D341Med (cell line): ENCODE data around the gene FBF1.

Experiments
- DNase-seq: peaks from one replicate; pipeline ENCODE4 v3.0.0; 2012; ENCODE audit warnings: low spot score

FBF1 gene

GRCh38 chr17:75959051-75959838, 18.4 kb upstream of the FBF1 start:
- DNase-seq = no peak

DNA sequence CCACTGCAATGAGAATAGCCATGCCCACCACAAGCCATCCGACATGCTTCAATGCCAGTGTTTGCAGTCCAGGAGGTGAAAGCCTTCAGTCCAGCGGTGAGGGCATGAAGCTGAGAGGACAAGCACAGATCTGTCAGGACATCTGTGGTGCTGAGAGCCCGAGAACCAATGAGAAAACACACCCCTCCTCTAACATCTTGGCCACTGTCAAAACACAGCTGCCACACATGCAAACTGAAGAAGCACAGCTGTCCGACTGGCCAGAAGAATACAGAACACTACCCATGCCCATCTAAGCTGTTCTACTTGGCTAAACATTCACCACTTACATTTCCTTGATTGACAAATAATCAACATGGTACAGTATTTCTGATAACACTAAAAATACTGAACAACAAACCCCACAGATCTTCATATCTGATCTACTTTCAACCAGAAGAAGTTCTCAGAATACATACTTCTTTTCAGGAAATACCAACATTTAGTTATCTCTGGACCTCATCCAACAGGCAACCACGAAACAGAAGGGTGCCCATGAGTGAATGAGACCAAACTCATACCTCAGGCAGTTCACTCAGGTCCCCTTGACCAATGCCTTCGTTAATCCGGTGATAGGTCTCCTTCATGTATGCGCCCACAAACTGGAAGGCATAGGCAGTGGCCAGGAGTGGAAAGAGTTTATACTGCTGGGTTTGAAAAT, 10.2 kb upstream of the FBF1 start:
- DNase-seq = no peak

- DNase-seq = no peak
These were observed 9.6 kb upstream of the FBF1 start for GRCh38 chr17:75950421-75950820.

DNA sequence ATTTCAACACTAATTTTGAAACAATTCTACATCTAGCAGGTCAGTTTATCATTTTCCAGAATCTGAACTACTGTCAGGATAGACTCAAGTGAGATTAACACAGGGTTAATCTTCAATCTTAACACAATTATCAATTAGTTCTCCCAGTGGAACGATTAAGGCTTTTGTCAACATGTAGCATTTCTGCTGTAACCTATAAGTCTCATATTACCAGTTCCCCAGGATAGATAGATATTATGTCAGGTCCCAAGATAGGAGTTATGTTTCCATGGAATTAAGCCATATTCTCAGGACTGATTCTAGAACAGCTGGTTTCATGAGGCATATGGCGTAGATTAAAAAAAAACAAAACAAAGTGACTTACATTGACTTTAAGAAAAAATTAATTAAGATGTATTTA, 4.4 kb upstream of the FBF1 start:
- DNase-seq = peak; percentile 64

GRCh38 chr17:75943491-75943890, 2.6 kb upstream of the FBF1 start:
- DNase-seq = no peak

GRCh38 chr17:75942473-75942872, 1.6 kb upstream of the FBF1 start:
- no peak for DNase-seq

GRCh38 chr17:75941442-75941819, 589 bp upstream of the FBF1 start:
- peak; percentile 41 for DNase-seq

DNA sequence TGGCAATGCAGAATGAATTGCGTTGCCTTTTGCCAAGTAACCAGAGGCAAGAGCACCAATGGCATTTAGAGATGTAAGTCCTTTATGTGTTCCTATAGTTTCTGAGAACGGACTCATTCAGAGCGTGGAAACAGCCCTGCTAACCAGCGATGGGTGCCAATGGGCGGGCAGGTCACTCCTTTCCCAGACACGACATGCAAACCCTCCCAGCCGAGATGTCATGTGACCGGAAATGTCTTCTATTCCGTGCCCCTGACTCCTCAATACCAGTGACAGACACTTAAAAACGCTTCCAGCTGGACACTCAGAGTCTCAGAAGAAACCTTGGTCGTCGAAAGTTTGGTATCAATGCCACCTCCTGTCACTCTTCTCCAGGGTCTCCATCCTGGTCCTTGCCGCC, 3.2 kb downstream of the FBF1 start:
- DNase-seq = no peak

DNA sequence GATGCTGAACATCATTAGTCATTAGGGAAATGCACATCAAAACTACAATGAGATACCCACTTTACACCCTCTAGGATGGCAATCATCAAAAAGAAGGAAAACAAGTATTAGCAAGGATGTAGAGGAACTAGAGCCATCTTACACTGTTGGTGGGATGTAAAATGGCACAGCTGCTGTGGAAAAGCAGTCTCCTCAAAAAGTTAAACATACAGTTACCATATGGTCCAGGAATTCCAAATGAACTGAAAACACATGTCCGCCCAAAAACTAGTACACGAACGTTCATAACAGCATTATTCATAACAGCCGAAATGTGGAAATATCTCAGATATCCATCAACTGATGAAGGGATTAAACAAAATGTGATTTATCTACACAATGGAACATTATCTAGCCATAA, 7.0 kb downstream of the FBF1 start:
- no peak for DNase-seq

DNA sequence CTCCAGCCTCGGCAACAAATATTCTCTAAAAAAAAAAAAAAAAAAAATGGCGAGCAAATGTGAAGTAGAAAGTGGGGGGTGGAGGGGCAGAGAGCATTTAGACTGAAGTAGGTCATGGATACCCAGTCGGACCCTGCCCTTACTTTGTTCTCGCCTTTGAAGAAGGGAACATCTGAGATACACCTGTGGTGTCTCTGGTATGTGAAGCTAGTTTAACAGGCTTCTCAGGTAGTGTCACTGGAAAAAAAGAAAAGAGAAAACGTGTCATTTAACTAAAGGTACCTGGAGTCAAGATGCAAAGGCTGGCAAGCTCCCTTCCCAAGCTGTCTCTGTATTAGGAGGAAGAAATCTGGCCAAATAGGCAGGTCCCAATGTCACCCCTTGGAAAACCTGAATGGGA, 8.0 kb downstream of the FBF1 start:
- no peak for DNase-seq

DNA sequence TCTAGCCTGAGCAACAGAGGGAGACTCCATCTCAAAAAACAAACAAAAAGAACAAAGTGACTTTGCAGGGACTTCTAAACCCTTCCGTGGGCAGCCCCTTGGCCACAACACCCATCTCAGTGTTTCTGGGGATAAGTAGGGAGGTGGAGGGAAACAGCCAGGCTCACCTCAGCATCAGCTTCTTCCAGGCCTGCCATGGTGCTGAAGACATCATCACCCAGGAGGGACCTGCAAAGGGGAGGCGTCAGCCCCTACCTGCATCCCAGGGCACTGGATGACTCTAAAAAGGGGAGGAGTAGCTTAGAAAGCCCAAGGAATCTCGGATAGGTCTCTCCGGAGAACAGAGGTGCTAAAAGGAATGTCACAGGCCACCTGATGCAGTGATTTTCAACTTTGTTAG, 9.8 kb downstream of the FBF1 start:
- DNase-seq = no peak

GRCh38 chr17:75927286-75927922, 13.4 kb downstream of the FBF1 start:
- peak; percentile 71 for DNase-seq

DNA sequence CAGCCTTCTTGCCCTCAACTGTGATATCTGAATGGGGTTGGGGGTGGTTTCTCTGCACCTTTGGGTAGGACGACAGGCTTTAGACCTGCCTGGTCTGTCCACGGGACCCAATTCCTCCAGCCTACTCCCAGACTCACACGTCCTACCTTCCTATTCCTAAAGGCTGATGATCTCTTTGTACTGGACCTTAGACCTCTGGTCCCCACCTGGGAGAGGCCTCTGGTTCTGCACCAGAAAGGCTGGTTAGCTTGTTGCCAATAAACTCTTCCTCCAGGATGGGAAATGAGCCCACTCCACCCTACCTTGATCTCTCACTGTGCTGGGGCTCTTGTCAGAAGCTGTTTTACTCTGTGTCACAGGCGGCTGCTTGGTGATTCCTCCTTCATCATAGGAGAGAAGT, 14.4 kb downstream of the FBF1 start:
- no peak for DNase-seq

DNA sequence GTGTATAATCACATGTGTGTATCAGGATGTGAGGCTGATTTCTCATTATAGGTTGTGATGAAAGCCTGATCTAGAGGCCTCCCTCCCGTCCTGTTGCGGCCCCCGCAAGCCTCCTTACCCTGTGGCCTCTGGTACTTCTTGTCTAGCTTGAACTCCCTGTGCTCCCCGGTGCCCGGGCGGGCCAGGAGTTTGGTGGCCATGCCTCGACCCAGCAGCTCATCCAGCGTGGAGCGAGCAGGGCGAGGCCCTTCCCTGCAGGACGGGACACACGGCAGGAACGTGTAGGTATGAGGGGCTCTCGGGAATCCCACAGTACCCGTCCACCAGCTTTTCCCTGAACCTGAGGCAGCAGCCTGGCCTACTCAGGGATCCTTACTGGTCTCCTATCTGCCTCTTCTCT, 14.9 kb downstream of the FBF1 start:
- DNase-seq = no peak

GRCh38 chr17:75925103-75925502, 15.7 kb downstream of the FBF1 start:
- no peak for DNase-seq

- DNase-seq = no peak
These were observed 17.6 kb downstream of the FBF1 start for GRCh38 chr17:75922963-75923874.

- DNase-seq = peak; percentile 28
These were observed 18.5 kb downstream of the FBF1 start for GRCh38 chr17:75922173-75922961.

GRCh38 chr17:75921596-75921995, 19.2 kb downstream of the FBF1 start:
- peak; percentile 31 for DNase-seq

GRCh38 chr17:75920045-75920560, 20.7 kb downstream of the FBF1 start:
- no peak for DNase-seq

DNA sequence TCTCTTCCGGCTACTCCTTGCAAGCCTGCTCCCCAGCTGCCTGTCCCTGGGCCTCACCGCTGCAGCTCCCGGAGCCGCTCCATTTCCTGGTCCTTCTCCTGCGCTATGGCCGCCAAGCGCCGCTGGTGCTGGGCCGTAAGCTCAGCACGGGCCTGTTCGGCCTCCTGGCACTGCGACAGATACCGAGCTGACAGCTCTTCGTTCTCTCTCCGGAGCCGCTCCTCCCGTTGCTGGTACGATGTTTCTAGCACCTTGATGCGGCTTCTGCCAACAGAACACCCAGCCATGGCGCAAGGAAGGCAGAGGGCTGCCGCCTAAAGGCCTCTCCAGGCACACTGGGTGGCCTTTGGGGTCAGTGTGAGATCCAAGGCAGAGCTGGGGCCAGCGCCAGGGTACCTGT, 21.2 kb downstream of the FBF1 start:
- no peak for DNase-seq

GRCh38 chr17:75917917-75918445, 22.9 kb downstream of the FBF1 start:
- DNase-seq = no peak
